MM.1S (cell line): Measurements from ENCODE around the gene ZBED1.

ENCODE experiments used
- CTCF ChIP-seq: fragments of 300-600 bp; sonication (generic); IDR thresholded peaks from 2 replicates; pipeline ENCODE4 v1.5.1; 2016; ENCODE audit warnings: antibody characterized with exemption, low read length, mixed read lengths
- EZH2 ChIP-seq: fragments of 300-600 bp; sonication (generic); optimal IDR thresholded peaks from 2 replicates; pipeline ENCODE3; 2017; ENCODE audit warnings: low read depth, mild to moderate bottlenecking, antibody characterized with exemption, low read length, mixed read lengths
- EZH2phosphoT487 ChIP-seq: fragments of 300-600 bp; sonication (generic); IDR thresholded peaks from 2 replicates; pipeline ENCODE4 v1.6.1; 2018; ENCODE audit warnings: antibody characterized with exemption, low read length

GRCh38 chrX:2439613-2440012 lies 61.2 kb downstream of the ZBED1 start:
- no peak for TF ChIP-seq CTCF
- no peak for TF ChIP-seq EZH2
- TF ChIP-seq EZH2phosphoT487 = no peak
